Karpas-422 (cell line): ENCODE measurements around the gene GVQW3. TPM values are rescaled to one million over a fixed set of nuclear protein-coding genes. Genes with fewer than 3 reads are reported as not detected.
"Not testable (repeated sequence)": the region's sequence is repeated elsewhere in the genome, so short reads cannot be mapped to it uniquely, and the experiment has no call there.

Experiments used
- DNase-seq: peaks from one replicate; pipeline ENCODE4 v3.0.0-alpha.2; 2015
- H2AFZ ChIP-seq: fragments of 200-600 bp; sonication (generic); 2 replicates; pipeline ENCODE4 v1.6.1; 2014; ENCODE audit warnings: antibody characterized with exemption, low read length, mixed read lengths
- H3K27ac ChIP-seq: fragments of 200-600 bp; sonication (generic); 2 replicates; pipeline ENCODE4 v1.5.1; 2014; ENCODE audit warnings: mild to moderate bottlenecking, low read length, moderate library complexity
- H3K27me3 ChIP-seq: fragments of 200-600 bp; sonication (generic); 2 replicates; pipeline ENCODE4 v1.6.1; 2014; ENCODE audit warnings: low read length, mixed read lengths
- H3K36me3 ChIP-seq: fragments of 200-600 bp; sonication (generic); 2 replicates; pipeline ENCODE4 v1.6.1; 2014; ENCODE audit warnings: low read length, mixed read lengths; ENCODE audit not compliant: insufficient read depth
- H3K4me1 ChIP-seq: fragments of 200-600 bp; sonication (generic); 2 replicates; pipeline ENCODE4 v1.6.1; 2014; ENCODE audit warnings: mild to moderate bottlenecking, low read length, mixed read lengths
- H3K4me2 ChIP-seq: fragments of 200-600 bp; sonication (generic); 2 replicates; pipeline ENCODE4 v1.6.1; 2014; ENCODE audit warnings: low read length, low read depth, mild to moderate bottlenecking; ENCODE audit not compliant: poor library complexity, severe bottlenecking
- H3K4me3 ChIP-seq: fragments of 200-600 bp; sonication (generic); 2 replicates; pipeline ENCODE4 v1.5.1; 2014; ENCODE audit warnings: mild to moderate bottlenecking, antibody characterized with exemption, low read length, mixed read lengths
- H3K79me2 ChIP-seq: fragments of 200-600 bp; sonication (generic); 2 replicates; pipeline ENCODE4 v1.6.1; 2014; ENCODE audit warnings: mild to moderate bottlenecking, low read length, mixed read lengths
- H3K9ac ChIP-seq: fragments of 200-600 bp; sonication (generic); 2 replicates; pipeline ENCODE4 v1.6.0; 2014; ENCODE audit warnings: low read length
- H3K9me2 ChIP-seq: fragments of 200-600 bp; sonication (generic), shearing (Covaris generic); replicated peaks from 2 replicates; pipeline ENCODE4 v1.6.0; 2014; ENCODE audit warnings: mild to moderate bottlenecking, low read length, moderate library complexity; ENCODE audit not compliant: insufficient read depth
- H3K9me3 ChIP-seq: fragments of 300-700, 200-600 bp; sonication (generic); 2 replicates; pipeline ENCODE4 v1.6.1; 2014; ENCODE audit warnings: low read length, mixed read lengths
- H4K20me1 ChIP-seq: fragments of 200-600 bp; sonication (generic); 2 replicates; pipeline ENCODE4 v1.6.1; 2014; ENCODE audit warnings: mild to moderate bottlenecking, antibody characterized with exemption, low read length, low read depth; ENCODE audit not compliant: insufficient read depth
- total RNA-seq: library from RNA; depleted of rRNA; stranded (reverse); fragments of >200 nt; shearing (Covaris generic); gene quantifications from 2 replicates; pipeline ENCODE4 v1.2.3, GENCODE V29; 2014; ENCODE audit warnings: low replicate concordance

The GVQW3 gene
- total RNA-seq, 1 experiment from 2014 or later: 18.5 TPM

DNA sequence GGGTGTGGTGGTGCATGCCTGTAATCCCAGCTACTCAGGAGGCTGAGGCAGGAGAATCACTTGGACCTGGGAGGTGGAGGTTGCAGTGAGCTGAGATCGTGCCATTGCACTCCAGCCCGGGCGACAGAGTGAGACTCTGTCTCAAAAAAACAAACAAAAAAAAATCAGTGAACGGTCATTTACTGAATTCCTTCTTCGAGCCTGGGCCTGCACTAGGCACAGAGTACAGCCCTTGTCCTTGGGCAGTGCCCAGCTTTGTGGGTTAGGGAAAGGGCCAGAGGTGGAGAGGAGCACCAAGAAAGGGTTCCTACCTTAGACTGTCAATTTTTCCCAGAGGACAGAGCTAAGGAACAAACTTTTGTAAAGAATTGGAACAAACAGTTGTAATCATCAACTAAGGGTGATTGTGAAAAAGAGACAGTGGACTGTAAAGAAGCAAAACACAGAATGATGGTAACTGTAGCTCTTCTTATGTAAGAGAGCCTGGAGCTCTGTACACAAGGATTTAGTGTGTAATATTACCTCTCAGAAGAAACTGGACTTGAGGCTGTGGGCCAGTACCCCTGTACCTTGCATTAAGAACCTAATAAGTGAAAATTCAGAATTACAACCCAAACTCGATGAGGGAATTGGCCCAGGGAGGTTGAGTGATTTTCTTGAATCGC, 10.8 kb downstream of the GVQW3 start:
- H3K4me3 ChIP-seq: no peak overlapping the region
- no peak overlapping the region for H3K4me2 ChIP-seq
- no peaks in the 10 kb centered on the region for H4K20me1 ChIP-seq
- no peaks in the 10 kb centered on the region for H3K9me2 ChIP-seq
- H3K4me1 ChIP-seq: 0 out of 2 replicates have a peak, but pooled peaks cover 4% of the 10 kb centered on the region
- H3K36me3 ChIP-seq: no peaks in the 10 kb centered on the region
- 0 out of 2 replicates have a peak, but pooled peaks cover 2% of the 10 kb centered on the region for H3K27me3 ChIP-seq
- DNase-seq: no peak
- H3K27ac ChIP-seq: no peak overlapping the region
- H3K9ac ChIP-seq: no peak overlapping the region
- H3K79me2 ChIP-seq: no peaks in the 10 kb centered on the region
- no peak overlapping the region for H2AFZ ChIP-seq
- no peaks in the 10 kb centered on the region for H3K9me3 ChIP-seq

DNA sequence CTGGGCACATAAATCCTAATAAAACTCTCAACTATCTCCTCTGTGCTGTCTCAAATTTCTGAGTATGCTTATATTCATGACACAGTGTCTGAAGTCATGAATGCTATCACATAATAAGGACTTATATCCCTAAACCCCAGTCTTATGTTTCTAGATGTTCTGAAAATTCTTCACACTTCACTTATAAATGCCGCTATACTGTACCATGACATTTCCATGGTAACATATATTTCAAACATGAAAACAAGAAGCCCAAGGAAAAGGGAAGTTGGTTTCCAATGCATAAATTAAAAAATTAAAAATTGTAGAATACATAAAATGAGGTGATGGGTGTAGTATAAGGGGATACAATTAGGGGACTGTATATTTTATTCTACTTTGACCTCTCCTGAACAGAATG, 11.7 kb downstream of the GVQW3 start:
- 0 out of 2 replicates have a peak, but pooled peaks cover 2% of the 10 kb centered on the region for H3K27me3 ChIP-seq
- H3K79me2 ChIP-seq: no peaks in the 10 kb centered on the region
- H3K9me2 ChIP-seq: no peaks in the 10 kb centered on the region
- H3K4me3 ChIP-seq: no peak overlapping the region
- no peak overlapping the region for H3K27ac ChIP-seq
- no peaks in the 10 kb centered on the region for H3K36me3 ChIP-seq
- H3K4me1 ChIP-seq: 0 out of 2 replicates have a peak, but pooled peaks cover 4% of the 10 kb centered on the region
- DNase-seq: no peak
- no peaks in the 10 kb centered on the region for H3K9me3 ChIP-seq
- H4K20me1 ChIP-seq: no peaks in the 10 kb centered on the region
- no peak overlapping the region for H2AFZ ChIP-seq
- H3K4me2 ChIP-seq: no peak overlapping the region
- H3K9ac ChIP-seq: no peak overlapping the region

DNA sequence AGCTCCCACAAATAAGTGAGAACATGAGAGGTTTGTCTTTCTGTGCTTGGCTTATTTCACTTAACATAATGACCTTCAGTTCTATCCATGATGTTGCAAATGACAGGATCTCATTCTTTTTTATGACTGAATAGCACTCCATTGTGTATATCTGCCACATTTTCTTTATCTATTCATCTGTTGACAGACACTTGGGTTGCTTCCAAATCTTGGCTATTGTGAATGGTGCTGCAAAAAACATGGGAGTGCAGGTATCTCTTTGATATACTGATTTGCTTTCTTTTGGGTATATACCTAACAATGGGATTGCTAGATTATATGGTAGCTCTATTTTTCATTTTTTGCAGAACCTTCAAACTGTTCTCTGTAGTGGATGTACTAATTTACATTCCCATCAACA, 13.3 kb downstream of the GVQW3 start:
- Histone ChIP-seq H3K79me2 (no peaks in the 10 kb centered on the region), H3K9me2 (no peaks in the 10 kb centered on the region), H3K4me2 (no peak overlapping the region), H4K20me1 (no peaks in the 10 kb centered on the region), H3K27ac (no peak overlapping the region), H3K9ac (no peak overlapping the region), H3K27me3 (0 out of 2 replicates have a peak, but pooled peaks cover 2% of the 10 kb centered on the region), H3K4me3 (no peak overlapping the region), H3K9me3 (no peaks in the 10 kb centered on the region), H2AFZ (no peak overlapping the region), H3K36me3 (no peaks in the 10 kb centered on the region), H3K4me1 (0 out of 2 replicates have a peak, but pooled peaks cover 4% of the 10 kb centered on the region)
- DNase-seq: no peak

DNA sequence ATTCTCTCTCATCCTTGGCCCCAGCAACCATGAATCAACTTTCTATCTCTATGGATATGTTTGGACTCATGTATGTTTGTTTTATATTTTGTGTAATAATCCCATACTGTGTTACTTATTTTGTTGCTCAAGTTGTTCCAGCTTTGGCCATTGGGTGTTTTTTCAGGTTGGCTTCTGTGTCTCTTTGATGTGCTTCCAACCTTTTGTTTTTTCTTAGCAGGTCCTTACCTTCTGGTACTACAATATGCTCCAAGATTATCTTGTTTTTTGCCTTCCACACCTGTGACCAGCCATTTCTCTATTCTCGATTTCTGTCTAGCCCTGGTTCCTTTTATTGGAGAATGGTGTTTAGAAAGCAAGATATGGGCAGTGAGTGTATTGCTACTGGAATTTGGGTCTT, 14.2 kb downstream of the GVQW3 start:
- no peak overlapping the region for H3K4me2 ChIP-seq
- no peaks in the 10 kb centered on the region for H3K9me2 ChIP-seq
- H3K27ac ChIP-seq: no peak overlapping the region
- H3K4me1 ChIP-seq: 0 out of 2 replicates have a peak, but pooled peaks cover 4% of the 10 kb centered on the region
- H3K27me3 ChIP-seq: 0 out of 2 replicates have a peak, but pooled peaks cover 2% of the 10 kb centered on the region
- no peaks in the 10 kb centered on the region for H4K20me1 ChIP-seq
- H3K9ac ChIP-seq: no peak overlapping the region
- no peaks in the 10 kb centered on the region for H3K79me2 ChIP-seq
- H2AFZ ChIP-seq: no peak overlapping the region
- H3K36me3 ChIP-seq: no peaks in the 10 kb centered on the region
- no peaks in the 10 kb centered on the region for H3K9me3 ChIP-seq
- H3K4me3 ChIP-seq: no peak overlapping the region
- DNase-seq: no peak

DNA sequence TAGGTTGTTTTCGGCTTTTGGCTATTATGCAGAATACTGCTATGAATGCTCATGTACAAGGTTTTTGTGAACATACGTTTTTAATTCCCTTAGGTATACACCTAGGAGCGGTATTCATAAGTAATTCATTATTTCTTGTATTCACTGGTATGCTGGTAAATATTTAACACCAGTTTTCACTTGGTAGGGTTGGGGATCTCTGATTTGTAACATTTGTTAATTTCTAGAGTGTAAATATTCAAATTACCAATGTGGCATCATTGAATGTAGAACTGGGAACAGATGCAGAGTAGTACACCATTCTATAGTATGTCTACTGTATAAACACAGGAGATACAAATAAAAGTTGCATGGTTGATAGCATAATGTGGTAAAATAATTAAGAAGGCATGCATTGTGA, 16.3 kb downstream of the GVQW3 start:
- no peaks in the 10 kb centered on the region for H3K9me3 ChIP-seq
- H3K4me2 ChIP-seq: no peak overlapping the region
- H3K9ac ChIP-seq: no peak overlapping the region
- no peak overlapping the region for H3K27ac ChIP-seq
- no peaks in the 10 kb centered on the region for H3K36me3 ChIP-seq
- H3K4me3 ChIP-seq: no peak overlapping the region
- H3K9me2 ChIP-seq: no peaks in the 10 kb centered on the region
- H2AFZ ChIP-seq: no peak overlapping the region
- 0 out of 2 replicates have a peak, but pooled peaks cover 2% of the 10 kb centered on the region for H3K27me3 ChIP-seq
- H3K79me2 ChIP-seq: no peaks in the 10 kb centered on the region
- no peak for DNase-seq
- H3K4me1 ChIP-seq: 0 out of 2 replicates have a peak, but pooled peaks cover 4% of the 10 kb centered on the region
- no peaks in the 10 kb centered on the region for H4K20me1 ChIP-seq

DNA sequence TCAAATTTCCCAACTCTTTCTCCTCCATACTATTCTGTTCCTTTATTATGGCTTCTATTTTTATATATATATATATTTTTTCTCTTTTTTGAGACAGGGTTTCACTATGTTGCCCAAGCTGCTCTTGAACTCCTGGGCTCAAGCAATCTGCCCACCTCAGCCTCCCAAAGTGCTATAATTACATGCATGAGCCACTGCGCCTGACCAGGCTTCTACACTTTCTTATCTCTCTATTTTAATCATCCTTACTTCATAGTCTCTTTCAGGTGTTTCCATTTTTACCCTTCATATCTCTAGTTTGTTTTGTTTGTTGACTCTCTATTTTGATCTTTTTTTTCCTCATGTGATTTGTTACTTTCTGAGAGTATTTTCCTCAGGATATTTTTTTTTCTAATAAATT, 19.8 kb downstream of the GVQW3 start:
- no peak overlapping the region for H2AFZ ChIP-seq
- H3K36me3 ChIP-seq: no peaks in the 10 kb centered on the region
- no peak for DNase-seq
- H3K9ac ChIP-seq: no peak overlapping the region
- H3K27me3 ChIP-seq: no peaks in the 10 kb centered on the region
- H3K4me3 ChIP-seq: no peak overlapping the region
- H3K79me2 ChIP-seq: no peaks in the 10 kb centered on the region
- H3K9me3 ChIP-seq: no peaks in the 10 kb centered on the region
- H3K9me2 ChIP-seq: no peaks in the 10 kb centered on the region
- H3K4me1 ChIP-seq: no peaks in the 10 kb centered on the region
- no peak overlapping the region for H3K4me2 ChIP-seq
- H4K20me1 ChIP-seq: no peaks in the 10 kb centered on the region
- H3K27ac ChIP-seq: no peak overlapping the region

DNA sequence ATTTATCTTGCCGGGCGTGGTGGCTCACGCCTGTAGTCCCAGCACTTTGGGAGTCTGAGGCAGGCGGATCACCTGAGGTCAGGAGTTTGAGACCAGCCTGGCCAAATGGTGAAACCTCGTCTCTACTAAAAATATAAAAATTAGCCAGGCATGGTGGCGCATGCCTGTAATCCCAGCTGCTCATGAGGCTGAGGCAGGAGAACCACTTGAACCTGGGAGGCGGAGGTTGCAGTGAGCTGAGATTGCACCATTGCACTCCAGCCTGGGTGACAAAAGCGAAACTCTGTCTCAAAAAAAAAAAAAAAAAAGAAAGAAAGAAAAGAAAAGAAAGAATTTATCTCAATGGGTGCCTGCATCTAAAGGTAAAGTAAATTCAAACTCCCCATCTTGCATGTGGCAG, 20.4 kb downstream of the GVQW3 start:
- H2AFZ ChIP-seq, H3K9me2 ChIP-seq, H3K9me3 ChIP-seq, H3K79me2 ChIP-seq, H3K4me3 ChIP-seq, H3K4me2 ChIP-seq, H3K4me1 ChIP-seq, H3K27ac ChIP-seq, H3K27me3 ChIP-seq, DNase-seq, H3K36me3 ChIP-seq, H3K9ac ChIP-seq, H4K20me1 ChIP-seq: not testable (repeated sequence)

DNA sequence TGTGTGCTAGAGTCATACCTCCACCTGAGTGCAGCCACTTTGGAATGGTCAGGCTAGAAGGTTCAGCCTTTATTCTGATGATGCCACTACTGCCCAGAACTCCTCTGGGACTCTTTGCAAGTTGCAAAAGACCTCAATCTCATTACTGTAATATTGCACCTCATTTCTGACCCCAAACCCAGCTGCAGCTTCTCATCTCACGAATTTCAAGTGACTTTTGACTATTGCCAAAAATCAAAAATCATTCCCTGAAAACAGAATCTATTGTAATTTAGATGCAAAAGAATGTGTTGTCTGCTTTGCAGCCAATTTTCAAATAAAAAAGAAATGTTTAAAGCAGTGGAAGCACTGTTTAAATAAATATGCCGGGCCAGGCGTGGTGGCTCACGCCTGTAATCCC, 25.2 kb downstream of the GVQW3 start:
- no peak overlapping the region for H3K4me3 ChIP-seq
- no peak for DNase-seq
- H3K9me2 ChIP-seq: no peaks in the 10 kb centered on the region
- no peaks in the 10 kb centered on the region for H4K20me1 ChIP-seq
- H2AFZ ChIP-seq: no peak overlapping the region
- H3K9ac ChIP-seq: no peak overlapping the region
- no peaks in the 10 kb centered on the region for H3K36me3 ChIP-seq
- H3K27me3 ChIP-seq: no peaks in the 10 kb centered on the region
- H3K9me3 ChIP-seq: no peaks in the 10 kb centered on the region
- H3K4me2 ChIP-seq: no peak overlapping the region
- H3K27ac ChIP-seq: no peak overlapping the region
- H3K79me2 ChIP-seq: no peaks in the 10 kb centered on the region
- peaks cover 5% of the 10 kb centered on the region for H3K4me1 ChIP-seq
